K562 (cell line): Measurements from ENCODE around the gene KCNB1. TPM values are rescaled to one million over a fixed set of nuclear protein-coding genes. Genes with fewer than 3 reads are reported as not detected.
A peak's percentile ranks its signal among the peaks of the same experiment; 100 is the strongest.

Source experiments
- ARID1B ChIP-seq: fragments of 450-650 bp; IDR thresholded peaks from 2 replicates; pipeline ENCODE4 v1.6.1; 2016; ENCODE audit warnings: antibody characterized with exemption, mild to moderate bottlenecking, inconsistent platforms
- ARID3A ChIP-seq: IDR thresholded peaks from 2 replicates; pipeline ENCODE4 v1.6.1; 2012; ENCODE audit warnings: low read depth, low read length, improper control_type of control experiment, borderline replicate concordance
- CBX3 ChIP-seq, 2 experiments: IDR thresholded peaks; 1 replicate in 1 of 2; 2 replicates in 1 of 2; pipeline ENCODE4 v1.6.1; 2012; ENCODE audit warnings: inconsistent platforms in 2 of 2, low read length in 2 of 2, borderline replicate concordance in 1 of 2, control low read depth in 1 of 2
- CCAR2 ChIP-seq: fragments of 200-400 bp; formaldehyde crosslinking; IDR thresholded peaks from 2 replicates; pipeline ENCODE4 v1.6.1; 2017; ENCODE audit warnings: mild to moderate bottlenecking, low read depth, low read length
- CTCF ChIP-seq, 3 experiments: IDR thresholded peaks in 2 of 3; conservative IDR thresholded peaks in 1 of 3; 2 replicates each; pipeline ENCODE4 v1.5.1; 2011 to 2012; ENCODE audit warnings: low read length in 3 of 3, mild to moderate bottlenecking in 3 of 3, control low read depth in 2 of 3, improper control_type of control experiment in 1 of 3, inconsistent platforms in 1 of 3, low read depth in 1 of 3, mixed read lengths in 1 of 3, moderate library complexity in 1 of 3; ENCODE audit not compliant: insufficient read depth in 2 of 3
- ETV1 ChIP-seq: fragments of 450-650 bp; conservative IDR thresholded peaks from 2 replicates; pipeline ENCODE4 v1.6.1; 2016; ENCODE audit warnings: missing genetic modification characterization, control low read depth, low read depth, missing compliant biosample characterization
- HMG20B ChIP-seq: fragments of 250-450 bp; sonication (Bioruptor Pico); IDR thresholded peaks from 2 replicates; pipeline ENCODE4 v1.5.0; 2021; ENCODE audit warnings: mild to moderate bottlenecking
- MAFK ChIP-seq: IDR thresholded peaks from 2 replicates; pipeline ENCODE4 v1.6.1; 2011; ENCODE audit warnings: low read length, improper control_type of control experiment
- MTA3 ChIP-seq: fragments of 450-650 bp; formaldehyde crosslinking; IDR thresholded peaks from 2 replicates; pipeline ENCODE4 v1.6.1; 2017; ENCODE audit warnings: mild to moderate bottlenecking, borderline replicate concordance
- NBN ChIP-seq: fragments of 450-650 bp; IDR thresholded peaks from 2 replicates; pipeline ENCODE4 v1.6.1; 2016; ENCODE audit warnings: low read depth, mild to moderate bottlenecking
- NFE2 ChIP-seq: IDR thresholded peaks from 2 replicates; pipeline ENCODE4 v1.6.1; 2014; ENCODE audit warnings: antibody characterized with exemption, low read depth
- NONO ChIP-seq, 2 experiments: fragments of 200-400 bp in 1 of 2; fragments of 450-650 bp in 1 of 2; formaldehyde crosslinking in 1 of 2; IDR thresholded peaks; 2 replicates each; pipeline ENCODE4 v1.6.1; 2017; ENCODE audit warnings: low read depth in 2 of 2, mild to moderate bottlenecking in 2 of 2, moderate library complexity in 2 of 2, low read length in 1 of 2
- PRDM10 ChIP-seq: fragments of 450-650 bp; IDR thresholded peaks from 2 replicates; pipeline ENCODE4 v1.6.1; 2018; ENCODE audit not compliant: partially characterized antibody
- SMAD3 ChIP-seq: fragments of 450-650 bp; formaldehyde crosslinking; conservative IDR thresholded peaks from 2 replicates; pipeline ENCODE4 v1.4.0; 2020; ENCODE audit warnings: mild to moderate bottlenecking
- SMARCA4 ChIP-seq: fragments of 450-650 bp; IDR thresholded peaks from 2 replicates; pipeline ENCODE4 v1.6.1; 2016
- TEAD4 ChIP-seq, 2 experiments: sonication (generic) in 1 of 2; formaldehyde crosslinking in 1 of 2; IDR thresholded peaks; 2 replicates each; pipeline versions ENCODE4 v1.6.1 to v1.8.0; 2012 to 2022; ENCODE audit warnings: borderline replicate concordance in 1 of 2, inconsistent platforms in 1 of 2, low read length in 1 of 2, mild to moderate bottlenecking in 1 of 2, missing genetic modification reagents in 1 of 2
- TFAP4 ChIP-seq: sonication (generic); formaldehyde crosslinking; IDR thresholded peaks from 2 replicates; pipeline ENCODE4 v1.8.0; 2022; ENCODE audit warnings: missing genetic modification reagents, mild to moderate bottlenecking, moderate library complexity, borderline replicate concordance
- ZNF197 ChIP-seq: fragments of 200-800 bp; sonication (Bioruptor generic); IDR thresholded peaks from 2 replicates; pipeline ENCODE4 v1.6.1; 2016; ENCODE audit warnings: low read depth, missing genetic modification characterization, missing compliant biosample characterization
- ZNF224 ChIP-seq: sonication (generic); formaldehyde crosslinking; IDR thresholded peaks from 2 replicates; pipeline ENCODE4 v1.8.0; 2022; ENCODE audit warnings: mild to moderate bottlenecking, missing genetic modification reagents
- polyA plus RNA-seq, 8 experiments: library from polyadenylated mRNA; depleted of rRNA in 4 of 8; stranded (reverse) in 5 of 8; unstranded in 3 of 8; fragments of >200 nt; fragmentation: Nextera tagmentation in 2 of 8; fragmentation: Illumina TruSeq in 1 of 8; extraction: Ambion mirVana in 2 of 8; extraction: Trizol in 1 of 8; gene quantifications; 2 replicates each; pipeline versions ENCODE4 v1.2.1 to v1.2.3, GENCODE V29; 2011 to 2014; ENCODE audit warnings: inconsistent platforms in 1 of 8, missing spikeins in 1 of 8
- total RNA-seq, 7 experiments: library from RNA; depleted of rRNA in 6 of 7; stranded (reverse); fragments of >200 nt in 6 of 7; fragmentation: Illumina TruSeq in 2 of 7; extraction: Trizol in 2 of 7; gene quantifications; 2 replicates each; pipeline versions ENCODE4 v1.2.1 to v1.2.3, GENCODE V29; 2011 to 2021; ENCODE audit warnings: low replicate concordance in 1 of 7

The KCNB1 gene
- total and polyA plus RNA-seq, 9 of the 15 experiments (the other 6 are each of a cell fraction or from before 2014, with no cell fraction given) = 0.01 to 0.06 TPM; not detected in 7

GRCh38 chr20:49323622-49324238 lies 158.7 kb downstream of the KCNB1 start (continued):
- TF ChIP-seq NONO (IDR thresholded peaks at IDR 0.05; ENCODE audit: low read depth in 2 of 2, low read length in 1 of 2) (no peak), ARID3A (0 out of 2 replicates have a peak, but pooled peaks have one; percentile 23), ETV1 (tag) (peak; percentile 75), CCAR2 (no peak), MTA3 (peak; percentile 39; the same call in 1 of the 2 replicates), SMARCA4 (peak; percentile 21; the same call in 1 of the 2 replicates), SMAD3 (no peak), PRDM10 (no peak), TFAP4 (CRISPR knock-in tag) (0 out of 2 replicates have a peak, but pooled peaks have one; percentile 27), NBN (no peak), MAFK (peak; percentile 86), CTCF (IDR thresholded peaks at IDR 0.05 in 2 of 3, conservative IDR thresholded peaks at IDR 0.05 in 1 of 3; ENCODE audit: insufficient read depth in 2 of 3, low read depth in 1 of 3, low read length in 3 of 3) (peak; percentile 62 to 81 (median 65)), ARID1B (peak; percentile 33), NFE2 (peak; percentile 95), ZNF197 (no peak), TEAD4 (IDR thresholded peaks at IDR 0.05; ENCODE audit: low read length) (no peak), TEAD4 (CRISPR knock-in tag; IDR thresholded peaks at IDR 0.05; ENCODE audit: borderline replicate concordance) (no peak), ZNF224 (CRISPR knock-in tag) (no peak), HMG20B (CRISPR knock-in tag) (no peak), CBX3 (IDR thresholded peaks at IDR 0.05; ENCODE audit: borderline replicate concordance in 1 of 2, low read length in 2 of 2) (no peak)
